ENCODE data around the gene HOXC10.

The HOXC10 gene

GRCh38 chr12:53977596-53978445, 7.1 kb upstream of the HOXC10 start:
- DNase-seq: no peak

GRCh38 chr12:53978477-53979356, 6.2 kb upstream of the HOXC10 start:
- DNase-seq: no peak

GRCh38 chr12:53980104-53980801, 4.7 kb upstream of the HOXC10 start:
- DNase-seq: no peak

GRCh38 chr12:53980802-53981496, 4.0 kb upstream of the HOXC10 start:
- no peak for DNase-seq

GRCh38 chr12:53981634-53982565, 3.0 kb upstream of the HOXC10 start:
- no peak for DNase-seq

- no peak for DNase-seq
Observed at GRCh38 chr12:53982648-53983567, 2.0 kb upstream of the HOXC10 start.

- DNase-seq: no peak
Observed at GRCh38 chr12:53983568-53983949, 1.4 kb upstream of the HOXC10 start.

GRCh38 chr12:53983950-53984572, 885 bp upstream of the HOXC10 start:
- no peak for DNase-seq

- DNase-seq: no peak
Observed at GRCh38 chr12:53985692-53985993, 697 bp downstream of the HOXC10 start.

GRCh38 chr12:53985994-53986685, 1.2 kb downstream of the HOXC10 start:
- no peak for DNase-seq

- no peak for DNase-seq
Observed at GRCh38 chr12:53986686-53987483, 1.9 kb downstream of the HOXC10 start.

- DNase-seq: no peak
Observed at GRCh38 chr12:53987787-53988230, 2.9 kb downstream of the HOXC10 start.

GRCh38 chr12:53988541-53989226, 3.7 kb downstream of the HOXC10 start:
- DNase-seq: no peak

GRCh38 chr12:53989227-53990113, 4.5 kb downstream of the HOXC10 start:
- DNase-seq: peak; percentile 77

GRCh38 chr12:53990311-53991076, 5.5 kb downstream of the HOXC10 start:
- no peak for DNase-seq

GRCh38 chr12:53991077-53991460, 6.1 kb downstream of the HOXC10 start:
- peak; percentile 63 for DNase-seq

All from HCEC 1CT (cell line).